HS-5 (cell line): ENCODE measurements around the gene MYH7.
A peak's percentile ranks its signal among the peaks of the same experiment; 100 is the strongest.
"Not testable (repeated sequence)": the region's sequence is repeated elsewhere in the genome, so short reads cannot be mapped to it uniquely, and the experiment has no call there.

Experiments
- DNase-seq: peaks from one replicate; pipeline ENCODE4 v3.0.0-alpha.2; 2012; ENCODE audit warnings: low read depth

The MYH7 gene

DNA sequence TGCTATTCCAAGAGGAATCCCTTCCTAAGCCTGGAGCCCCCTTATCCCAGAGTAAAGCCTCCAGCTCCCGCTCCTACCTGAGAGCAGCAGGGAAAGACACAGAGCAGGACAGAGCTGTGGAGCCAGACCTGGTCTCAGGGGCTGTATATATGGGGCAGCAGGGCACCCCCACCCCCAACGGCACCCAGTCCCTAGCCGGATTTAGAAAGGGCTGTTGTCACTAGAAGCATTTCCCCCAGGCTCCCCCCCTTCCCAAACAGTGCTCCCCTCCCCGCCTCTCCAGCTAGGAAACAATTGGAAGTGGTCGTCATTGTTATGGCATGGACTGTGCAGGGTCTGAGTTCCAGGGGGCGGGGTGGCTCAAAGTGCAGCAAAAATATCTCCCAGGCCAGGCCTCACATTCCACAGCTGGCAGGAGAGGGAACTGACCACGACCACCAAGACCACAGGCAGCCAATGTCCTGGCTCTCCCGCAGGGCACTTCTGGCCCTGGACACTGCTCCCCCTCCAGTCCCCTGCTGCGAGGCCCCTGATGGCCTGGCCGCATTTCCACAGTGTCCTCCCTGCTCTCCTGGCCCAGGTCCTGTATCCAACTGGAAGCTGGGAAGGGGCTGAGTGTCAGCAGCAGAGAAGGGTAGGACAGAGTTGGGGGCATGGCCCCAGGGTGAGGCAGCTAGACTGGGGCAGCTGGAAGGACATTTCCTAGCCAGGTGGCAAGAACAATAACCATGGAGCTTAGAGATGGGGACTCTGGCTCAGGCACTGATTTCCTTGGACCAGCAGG is at the start of gene MYH7:
Gene MYH7 (minus strand): TSS at position 118 of the 784 bp plus-strand sequence. CDS start 1,928 bp downstream, outside the sequence.
- no peak for DNase-seq

DNA sequence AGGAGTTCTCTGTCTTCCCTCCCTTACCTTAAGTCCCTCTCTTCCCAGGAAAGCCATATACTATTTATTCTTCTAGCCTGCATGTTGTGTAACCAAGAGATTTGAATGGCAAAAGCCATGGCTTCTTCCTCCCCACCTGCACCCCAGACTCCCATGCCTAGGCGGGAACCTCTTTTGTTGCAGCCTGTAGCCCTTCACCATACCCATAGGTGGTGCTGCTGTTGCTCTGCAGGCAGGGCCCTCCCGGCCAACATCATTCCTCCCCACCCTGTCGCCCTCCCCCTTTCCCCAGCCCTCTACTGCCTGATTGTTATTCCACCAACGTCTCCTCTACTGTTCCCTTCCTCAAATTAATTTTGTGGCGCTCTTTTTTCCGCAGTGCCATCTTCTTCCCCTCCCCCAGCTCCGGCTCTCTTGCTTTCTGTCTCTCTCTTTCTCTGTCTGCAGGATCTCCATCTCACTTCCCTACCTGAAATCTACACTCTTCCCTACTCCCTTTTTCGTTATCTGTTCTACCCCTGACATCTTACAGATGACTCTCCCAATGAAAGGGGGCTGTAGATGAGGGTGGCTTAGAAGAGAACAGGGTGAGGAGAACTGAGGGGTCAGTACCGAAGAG is 47.9 kb upstream of the MYH7 start:
- no peak for DNase-seq

DNA sequence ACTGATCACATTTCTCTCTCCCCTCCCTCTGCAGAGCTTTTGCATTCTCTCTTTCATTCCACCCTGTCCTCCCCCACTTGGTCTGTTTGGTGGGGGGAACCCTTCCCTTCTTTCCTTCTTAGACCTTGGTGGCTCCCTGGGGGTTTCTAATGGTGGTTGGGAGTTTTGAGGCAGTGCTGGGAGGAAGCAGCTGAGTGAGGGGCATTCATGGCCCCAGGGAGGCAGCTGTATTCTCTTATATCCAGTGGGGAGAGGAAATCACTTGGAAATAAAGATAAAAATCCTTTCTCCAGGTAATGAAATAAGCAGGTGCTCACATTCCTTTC is 47.3 kb upstream of the MYH7 start:
- DNase-seq, result no peak

DNA sequence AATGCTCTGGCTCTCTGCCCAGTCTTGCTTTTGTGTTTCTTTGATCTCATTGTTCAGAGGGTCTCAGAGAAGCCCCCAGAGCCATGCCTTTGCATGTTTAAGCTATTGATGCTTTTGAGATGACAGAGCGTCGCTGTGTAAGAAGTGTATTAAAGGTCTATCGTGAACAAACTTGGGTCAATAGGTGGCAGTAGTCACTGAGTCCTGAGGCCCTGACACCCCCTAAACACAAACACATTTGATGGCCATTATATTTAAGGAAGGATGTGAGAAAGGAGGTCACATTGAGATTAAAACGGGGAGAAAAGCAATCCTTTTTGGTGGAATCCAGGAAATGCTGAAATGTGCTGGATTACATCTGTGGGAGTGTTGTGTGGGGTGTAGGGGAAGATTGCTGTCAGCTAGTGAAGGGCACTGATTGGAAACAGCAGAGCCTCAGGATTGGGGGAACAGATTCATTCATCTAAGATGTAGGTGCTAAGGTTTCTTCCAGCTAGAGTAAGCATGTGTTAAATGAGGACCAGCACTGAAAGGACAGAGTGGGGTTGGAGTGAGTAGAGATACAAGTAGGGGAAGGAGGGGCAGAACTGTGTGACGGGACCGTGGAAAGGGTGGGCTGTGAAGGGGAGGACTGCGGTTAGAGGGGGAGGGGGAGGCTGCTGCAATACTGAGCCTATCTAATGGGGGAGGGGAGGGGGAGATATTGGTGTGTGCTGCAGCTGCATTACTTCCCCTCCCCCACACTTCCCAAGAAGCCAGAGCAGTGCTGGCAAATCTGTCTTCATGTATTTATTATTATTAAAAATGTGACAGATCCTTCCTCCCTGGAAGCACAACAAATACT is 46.7 kb upstream of the MYH7 start:
- no peak for DNase-seq

DNA sequence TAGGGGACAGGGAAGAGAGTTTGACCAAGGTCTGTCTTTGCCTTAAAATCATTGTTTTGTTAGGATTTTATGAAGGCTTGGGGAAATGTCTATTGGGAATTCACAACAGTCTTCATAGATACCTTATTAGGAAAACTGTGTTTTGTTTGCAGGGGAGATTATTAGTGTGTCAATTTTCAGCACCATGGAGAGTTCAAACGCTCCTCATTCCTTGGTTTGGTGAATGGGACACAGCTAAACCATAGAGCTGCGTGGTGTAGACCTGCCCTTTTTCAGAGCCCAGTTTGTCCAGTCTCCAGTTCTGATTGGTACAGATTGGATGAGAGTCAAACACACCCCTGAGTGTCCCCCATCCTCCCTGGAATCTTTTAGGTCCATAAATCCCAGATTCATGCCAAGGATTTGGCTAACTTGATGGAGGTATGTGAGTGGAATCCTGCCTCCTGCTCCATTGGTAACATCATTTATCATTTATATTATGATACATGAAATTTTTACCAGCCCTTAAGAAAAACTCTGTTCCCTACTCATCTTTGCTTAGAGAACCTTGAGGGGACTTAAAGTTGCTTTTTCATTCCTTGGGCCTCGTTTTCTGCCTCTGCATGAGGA is 46.0 kb upstream of the MYH7 start:
- DNase-seq, result no peak

DNA sequence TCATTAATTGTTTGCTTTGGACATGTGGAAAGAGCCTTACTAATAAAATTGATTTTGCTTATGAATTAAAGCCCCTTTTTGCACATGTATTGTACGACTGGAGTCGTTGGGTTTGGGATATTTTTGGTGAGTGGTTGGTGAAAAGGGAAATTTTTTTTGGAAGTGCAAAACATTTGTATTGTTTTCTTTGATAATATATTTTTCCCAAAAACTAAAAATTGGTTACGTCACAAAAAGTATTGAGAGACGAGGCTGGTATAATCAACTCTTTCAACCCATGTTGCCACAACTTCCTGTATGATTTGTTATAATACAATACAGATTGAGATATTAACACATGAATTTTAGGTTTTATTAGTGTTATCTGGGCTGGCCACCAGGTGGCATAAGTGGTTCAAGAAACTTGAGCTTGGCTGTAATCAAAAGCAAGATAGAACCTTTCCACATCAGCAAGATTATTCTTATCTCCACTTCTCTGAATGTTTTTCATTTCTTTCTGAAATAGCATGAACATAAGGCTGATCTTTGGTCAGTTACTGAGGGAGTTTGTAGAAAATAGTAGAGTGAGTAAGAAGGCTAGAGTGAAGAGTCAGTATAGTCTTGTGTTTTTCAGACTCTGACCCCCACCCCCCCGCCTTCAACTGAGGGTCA is 42.8 kb upstream of the MYH7 start:
- DNase-seq, result peak; percentile 36

DNA sequence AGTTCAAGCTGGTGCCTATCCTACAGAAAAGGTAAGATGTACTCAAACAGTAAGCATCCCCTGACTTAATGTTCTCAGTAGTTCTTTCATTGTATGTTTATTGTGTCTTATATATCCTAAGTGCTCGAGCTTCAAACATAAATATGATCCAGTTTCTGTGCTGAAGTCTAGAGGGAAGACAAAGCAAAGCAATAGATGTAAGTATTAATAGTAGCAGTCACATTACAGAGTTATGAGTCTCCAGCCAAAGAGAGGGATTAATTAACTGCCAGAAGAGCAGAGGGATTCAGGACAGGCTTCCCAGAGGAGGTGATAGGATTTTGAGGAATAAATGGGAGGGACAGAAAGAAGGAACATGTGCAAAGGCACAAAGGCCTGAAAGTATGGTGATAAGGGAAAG is 35.5 kb upstream of the MYH7 start:
- DNase-seq, result no peak

DNA sequence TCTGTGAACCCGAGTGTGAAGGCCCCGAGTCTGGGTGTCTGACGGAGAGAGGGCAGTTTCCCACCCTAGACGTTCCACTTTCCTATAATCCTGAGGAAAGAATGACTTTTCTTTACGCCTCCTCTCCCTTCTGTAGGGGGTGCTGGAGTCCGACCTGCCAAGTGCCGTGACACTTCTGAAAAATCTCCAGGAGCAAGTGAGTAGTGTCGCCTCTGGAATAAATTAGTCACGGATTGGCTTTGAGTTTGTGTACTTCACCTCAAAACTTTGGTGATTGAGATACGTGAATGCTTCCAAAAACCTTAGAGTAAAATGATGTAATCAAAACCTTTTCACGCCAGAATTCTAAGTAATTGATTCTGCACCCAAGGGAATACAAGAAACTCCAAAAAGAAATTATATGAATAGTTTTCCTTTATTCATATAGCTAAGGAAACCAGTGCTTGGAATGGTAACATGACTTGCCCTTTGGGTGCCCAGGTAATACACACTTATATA is 34.5 kb upstream of the MYH7 start:
- DNase-seq, result no peak

DNA sequence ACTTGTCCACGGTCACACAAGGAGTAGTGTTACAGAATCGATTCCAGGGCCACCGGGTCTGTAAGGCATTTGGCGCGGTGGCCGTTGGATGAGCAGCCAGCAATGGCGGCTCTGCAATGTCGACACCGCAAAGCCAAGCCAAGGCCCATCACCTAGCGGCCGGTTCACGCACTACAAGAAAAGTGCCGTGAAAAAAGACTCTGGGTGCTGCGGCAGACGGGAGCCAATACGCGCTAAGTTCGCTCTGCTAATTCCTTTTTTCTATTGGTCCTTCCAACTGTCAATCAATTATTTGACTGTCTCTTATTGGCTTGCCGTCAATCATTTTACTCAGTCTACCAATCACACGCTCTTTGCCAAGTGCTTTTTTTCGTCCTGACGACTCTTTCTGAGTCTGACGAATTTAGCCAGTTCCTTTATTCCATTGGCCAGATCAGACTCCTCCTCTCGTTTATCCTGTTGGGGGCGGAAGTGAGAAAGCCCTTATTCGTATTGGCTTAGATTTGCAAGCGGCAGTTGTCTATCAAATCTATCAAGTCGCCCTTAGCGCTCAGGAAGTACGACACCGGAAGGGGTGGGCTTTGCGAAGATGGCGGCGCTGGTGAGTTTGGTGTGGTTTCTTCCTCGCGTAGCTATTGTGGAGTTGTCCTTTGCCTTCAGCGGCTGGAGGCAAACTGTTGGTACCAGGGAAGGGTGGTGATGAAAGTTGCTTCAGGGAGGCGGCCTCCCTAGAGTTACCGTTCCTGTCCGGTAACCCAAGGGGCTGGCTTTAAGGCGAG is 33.9 kb upstream of the MYH7 start, which contains the start of gene NGDN:
Gene NGDN (plus strand): TSS at position 577 of the 779 bp plus-strand sequence. CDS start 13 bp downstream, at position 590.
- DNase-seq, result peak; percentile 98

DNA sequence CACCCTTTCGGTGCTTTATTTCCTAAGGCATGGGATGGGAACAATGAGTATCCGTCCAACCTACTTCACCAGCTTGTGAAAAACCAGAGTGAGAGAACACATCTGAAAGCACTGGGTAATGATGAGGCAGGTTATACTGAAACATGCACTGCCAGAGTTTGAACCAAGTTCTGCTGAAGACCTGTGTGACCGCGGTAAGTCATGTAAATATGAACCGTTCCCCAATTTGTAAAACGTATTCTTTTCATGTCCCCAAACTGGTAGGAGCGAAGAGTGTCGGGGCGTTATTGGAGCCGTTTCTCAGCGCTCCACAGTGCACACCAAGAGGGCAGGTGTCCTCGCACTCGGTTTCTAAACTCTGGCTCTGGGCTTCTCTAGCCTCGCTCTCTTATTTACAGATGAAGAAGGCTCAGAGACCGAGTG is 33.3 kb upstream of the MYH7 start:
- no peak for DNase-seq

DNA sequence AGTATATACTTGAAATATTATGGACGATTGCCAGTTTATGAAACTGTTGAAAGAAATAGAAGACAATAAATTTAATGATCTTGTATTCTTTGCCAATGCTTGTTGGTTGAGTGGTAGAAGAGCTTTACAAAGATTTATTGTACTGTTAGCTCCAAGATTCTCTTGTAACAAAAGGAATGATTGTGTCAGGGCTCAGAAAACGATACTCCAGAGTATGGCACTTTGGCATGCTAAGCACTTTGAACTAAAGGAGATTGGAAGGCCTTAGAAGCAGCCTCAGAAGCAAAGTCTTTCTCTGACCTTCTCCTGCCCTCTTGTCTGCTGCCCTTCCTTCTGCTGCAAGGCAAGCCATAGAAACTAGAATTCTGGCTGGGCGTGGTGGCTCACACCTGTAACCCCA is 29.8 kb upstream of the MYH7 start:
- DNase-seq, result no peak

DNA sequence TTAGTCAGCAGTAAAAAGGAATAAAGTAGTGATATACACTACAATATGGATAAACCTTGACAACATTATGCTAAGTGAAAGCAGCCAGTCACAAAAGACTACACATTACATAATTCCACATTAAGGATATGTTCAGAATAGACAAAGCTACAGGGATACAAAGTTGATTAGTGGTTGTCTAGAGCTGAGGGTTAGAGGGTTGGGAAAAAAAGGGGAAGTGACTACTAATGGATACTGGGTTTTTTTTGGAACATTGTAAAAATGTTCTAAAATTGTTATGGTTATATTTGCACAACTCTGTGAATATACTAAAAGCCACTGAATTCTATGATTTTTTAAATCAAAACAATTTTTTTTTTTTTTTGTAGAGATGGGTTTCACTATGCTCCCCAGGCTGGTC is 29.2 kb upstream of the MYH7 start:
- DNase-seq, result no peak

DNA sequence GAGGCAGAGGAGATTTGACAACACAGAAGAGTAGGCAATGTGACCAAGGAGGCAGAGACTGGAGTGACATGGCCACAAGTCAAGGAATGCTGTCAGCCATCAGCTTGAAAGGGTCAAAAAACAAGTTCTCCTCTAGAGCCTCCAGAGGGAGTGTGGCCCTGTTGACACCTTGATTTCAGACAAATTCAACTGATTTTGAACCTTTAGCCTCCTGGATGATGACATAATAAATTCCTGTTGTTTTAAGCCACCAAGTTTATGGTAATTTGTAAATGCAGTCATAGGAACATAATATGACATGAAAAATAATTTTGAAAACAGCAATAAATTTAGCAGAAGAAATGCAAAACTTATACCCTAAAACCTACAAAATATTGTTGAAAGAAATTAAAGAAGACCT is 25.5 kb upstream of the MYH7 start:
- no peak for DNase-seq

DNA sequence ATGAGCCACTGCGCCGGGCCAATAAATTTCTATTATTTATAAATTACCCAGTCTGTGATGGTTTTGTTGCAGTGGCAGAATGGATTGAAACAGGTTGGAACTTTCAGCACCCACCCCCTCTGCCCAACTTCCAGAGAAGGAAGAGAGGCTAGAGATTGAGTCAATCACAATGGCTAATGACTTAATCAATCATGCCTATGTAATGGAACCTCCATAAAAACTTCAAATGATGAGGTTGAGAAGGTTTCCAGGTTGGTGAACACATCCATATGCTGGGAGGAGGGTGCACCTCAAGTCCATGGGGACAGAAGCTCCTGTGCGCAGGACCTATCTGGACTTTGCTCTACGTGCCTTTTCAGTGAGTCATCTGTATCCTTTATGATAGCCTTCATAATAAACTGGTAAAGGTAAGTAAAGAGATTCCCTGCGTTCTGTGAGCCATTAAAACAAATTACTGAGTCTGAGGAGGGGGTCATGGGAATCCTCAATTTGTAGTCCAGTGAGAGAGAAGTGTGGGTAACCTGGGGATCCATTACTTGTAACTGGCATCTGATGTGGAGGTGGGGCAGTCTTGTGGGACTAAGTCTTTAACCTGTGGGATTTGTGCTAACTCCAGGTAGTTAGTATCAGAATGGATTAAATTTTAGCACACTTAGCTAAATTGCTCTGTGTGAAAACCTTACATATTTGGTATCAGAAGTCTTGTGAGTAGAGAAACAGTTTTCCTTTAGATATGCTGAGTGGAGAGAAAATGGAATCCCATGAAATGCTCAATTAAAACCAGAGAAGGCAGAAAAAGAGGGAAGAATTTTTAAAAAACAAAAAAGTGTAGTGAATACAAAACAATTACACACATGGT is 22.4 kb upstream of the MYH7 start:
- DNase-seq, result no peak

DNA sequence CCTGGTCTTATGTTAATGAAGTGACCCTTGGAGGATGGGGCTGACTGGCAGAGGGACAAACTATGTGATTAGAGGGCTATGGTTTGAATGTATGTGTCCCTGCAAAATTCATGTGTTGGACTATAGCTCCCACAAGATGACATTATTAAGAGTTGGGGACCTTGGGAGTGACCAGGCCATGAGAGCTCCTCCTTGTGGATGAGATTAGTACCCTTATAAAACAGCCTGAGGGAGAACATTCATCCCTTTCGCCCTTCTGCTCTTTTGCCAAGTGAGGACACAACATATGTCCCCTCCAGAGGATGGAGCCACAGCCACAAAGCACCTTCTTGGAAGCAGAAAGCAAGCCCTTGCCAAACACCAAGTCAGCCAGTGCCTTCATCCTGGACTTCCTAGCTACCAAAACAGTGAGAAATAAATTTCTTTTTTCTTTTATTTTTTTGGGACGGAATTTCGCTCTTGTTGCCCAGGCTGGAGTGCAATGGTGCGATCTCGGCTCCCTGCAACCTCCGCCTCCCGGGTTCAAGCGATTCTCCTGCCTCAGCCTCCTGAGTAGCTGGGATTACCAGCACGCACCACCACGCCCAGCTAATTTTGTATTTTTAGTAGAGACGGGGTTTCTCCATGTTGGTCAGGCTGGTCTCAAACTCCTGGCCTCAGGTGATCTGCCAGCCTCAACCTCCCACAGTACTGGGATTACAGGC is 21.6 kb upstream of the MYH7 start:
- DNase-seq, result not testable (repeated sequence)

DNA sequence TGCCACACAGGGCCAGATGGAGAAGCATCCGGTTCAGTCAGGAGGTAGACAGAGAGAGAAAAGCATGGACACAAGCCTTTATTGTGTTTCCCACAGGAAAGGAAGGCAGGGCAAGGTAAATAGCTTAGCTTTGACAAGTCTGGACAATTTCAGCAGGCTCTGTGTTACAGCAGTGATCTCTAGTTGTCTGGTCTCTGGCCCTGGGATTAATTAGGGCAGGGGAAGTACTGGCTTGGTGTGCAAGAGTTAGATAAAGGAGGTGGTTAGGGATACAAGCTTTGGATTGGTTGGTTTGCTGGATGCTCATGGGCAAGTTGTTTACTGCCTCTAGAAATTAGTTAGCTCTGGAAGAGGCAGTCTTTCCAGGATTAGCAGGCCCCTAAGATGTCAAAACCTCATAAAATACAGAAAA is 19.0 kb upstream of the MYH7 start:
- DNase-seq, result no peak

DNA sequence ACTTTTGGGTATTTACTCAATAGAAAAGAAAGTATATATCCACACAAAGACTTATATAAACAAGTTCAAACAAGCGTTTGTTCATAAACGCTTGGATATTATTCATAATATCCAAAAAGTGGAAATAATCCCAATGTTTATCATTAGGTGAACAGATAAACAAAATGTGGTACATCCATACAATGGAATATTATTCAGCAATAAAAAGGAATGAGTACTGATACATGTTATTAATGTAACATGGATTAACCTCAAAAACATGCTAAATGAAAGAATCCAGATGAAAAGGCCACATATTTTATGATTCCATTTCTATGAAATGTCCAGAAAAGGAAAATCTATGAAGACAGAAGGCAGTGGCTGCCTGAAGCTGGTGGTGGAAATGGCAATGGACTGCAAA is 16.8 kb upstream of the MYH7 start:
- DNase-seq, result no peak

DNA sequence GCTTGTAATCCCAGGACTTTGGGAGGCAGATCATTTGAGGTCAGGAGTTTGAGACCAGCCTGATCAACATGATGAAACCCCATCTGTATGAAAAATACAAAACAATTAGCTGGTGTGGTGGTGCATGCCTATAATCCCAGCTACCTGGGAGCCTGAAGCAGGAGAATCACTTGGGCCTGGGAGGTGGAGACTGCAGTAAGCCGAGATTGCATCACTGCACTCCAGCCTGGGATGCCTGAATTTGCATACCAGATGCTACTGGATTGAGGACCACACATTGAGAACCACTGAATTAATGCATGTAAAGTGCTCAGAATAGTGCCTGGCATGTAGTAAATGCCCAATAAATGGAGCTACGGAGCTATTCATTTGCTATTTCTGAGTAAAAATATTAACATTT is 14.9 kb upstream of the MYH7 start:
- no peak for DNase-seq

DNA sequence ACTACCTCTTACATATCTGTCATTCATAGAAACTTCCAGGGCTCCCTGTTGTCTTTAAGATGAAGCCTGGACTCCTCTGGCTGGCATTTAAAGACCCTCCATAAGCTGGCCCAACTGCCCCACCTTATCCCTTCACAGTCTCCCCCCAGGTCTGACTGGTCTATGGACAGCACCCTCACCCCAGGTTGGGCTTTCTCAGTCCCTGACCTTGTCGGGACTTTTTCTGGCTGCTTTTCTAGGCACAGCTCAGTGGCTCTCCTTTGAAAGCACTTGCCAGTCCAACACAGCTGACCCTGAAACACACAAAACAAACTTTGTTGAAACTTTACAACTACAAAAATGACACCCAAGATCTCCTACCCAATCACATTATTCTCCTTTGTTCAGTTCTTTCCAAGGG is 13.9 kb upstream of the MYH7 start:
- no peak for DNase-seq
